MCF 10A (cell line): ENCODE results near the gene B4GALT6. TPM values are rescaled to one million over a fixed set of nuclear protein-coding genes. Genes with fewer than 3 reads are reported as not detected.

Source experiments
- BruUV-seq: library from RNA; stranded (reverse); fragments of 400-500 nt; replicated peaks from 2 replicates; lab custom pipeline; 2021; lab: Mats Ljungman, UMichigan
- CTCF ChIA-PET: fragments of 300-600 bp; sonication (Branson Sonifier 250); formaldehyde crosslinking; extraction: SDS; loops from one replicate; lab custom pipeline; 2021; ENCODE audit warnings: antibody characterized with exemption, inconsistent platforms; lab: Yijun Ruan, JAX
- POLR2A ChIA-PET: fragments of 300-600, 350-650 bp; sonication (Branson Sonifier 250); formaldehyde crosslinking; extraction: SDS; loops from one replicate; lab custom pipeline; 2020; ENCODE audit warnings: antibody characterized with exemption, inconsistent platforms; lab: Yijun Ruan, JAX
- DNase-seq: peaks from one replicate; pipeline ENCODE4 v3.0.0-alpha.2; 2018; ENCODE audit not compliant: unreplicated experiment
- H3K27ac Mint-ChIP-seq: one replicate; pipeline ENCODE4 v1.8.0; 2022; ENCODE audit warnings: mild to moderate bottlenecking, low read depth, mixed read lengths; ENCODE audit not compliant: unreplicated experiment
- H3K27me3 Mint-ChIP-seq: one replicate; pipeline ENCODE4 v1.8.0; 2022; ENCODE audit warnings: mixed read lengths; ENCODE audit not compliant: insufficient read depth, unreplicated experiment
- H3K36me3 Mint-ChIP-seq: one replicate; pipeline ENCODE4 v1.8.0; 2022; ENCODE audit warnings: mild to moderate bottlenecking, moderate library complexity, mixed read lengths; ENCODE audit not compliant: insufficient read depth, unreplicated experiment
- H3K4me1 Mint-ChIP-seq: one replicate; pipeline ENCODE4 v1.8.0; 2022; ENCODE audit warnings: mixed read lengths; ENCODE audit not compliant: insufficient read depth, unreplicated experiment
- H3K4me3 Mint-ChIP-seq: one replicate; pipeline ENCODE4 v1.8.0; 2022; ENCODE audit warnings: mild to moderate bottlenecking, moderate library complexity, mixed read lengths; ENCODE audit not compliant: unreplicated experiment
- H3K9me3 Mint-ChIP-seq: one replicate; pipeline ENCODE4 v1.8.0; 2022; ENCODE audit warnings: mixed read lengths; ENCODE audit not compliant: unreplicated experiment
- intact Hi-C: fragments of 100-400 bp; cut with micrococcal nuclease; formaldehyde crosslinking; loops from 2 replicates; pipeline ENCODE4 v1.14.1; 2022
- total RNA-seq: library from RNA; stranded (reverse); gene quantifications from 2 replicates; pipeline ENCODE4 v1.2.3, GENCODE V29; 2022
- TF ChIP-seq, protein P1 (sequence below): fragments of 200-600 bp; IDR thresholded peaks from one replicate; pipeline ENCODE4 v1.8.0; 2022; ENCODE audit warnings: antibody characterized with exemption, mild to moderate bottlenecking; ENCODE audit not compliant: unreplicated experiment

B4GALT6 gene
- total RNA-seq, 1 experiment from 2014 or later: 6.0 TPM

DNA sequence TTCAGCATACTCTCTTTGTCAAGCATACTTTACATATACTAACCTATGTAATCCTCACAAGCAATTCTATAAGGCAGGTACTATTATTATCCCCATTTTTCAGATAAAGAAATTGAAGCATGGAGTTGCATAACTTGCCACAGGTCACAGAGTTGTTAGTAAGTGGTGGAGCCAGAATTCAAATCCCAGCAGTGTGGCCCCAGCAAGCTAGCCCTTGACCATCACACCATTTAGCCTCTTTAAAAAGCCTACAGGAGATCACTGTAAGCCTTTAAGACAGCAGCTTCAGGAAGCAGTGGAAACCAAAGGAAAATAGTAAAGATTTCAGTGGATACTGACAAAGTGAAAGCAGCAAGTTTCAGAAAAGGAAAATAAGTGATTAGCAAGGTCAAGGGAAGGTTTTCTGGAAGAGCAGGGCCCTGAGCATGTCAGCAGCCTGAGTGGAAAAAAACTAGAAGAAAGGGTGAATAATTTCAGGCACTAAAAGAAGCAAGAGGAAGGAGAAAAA, 11.7 kb downstream of the B4GALT6 start:
- TF ChIP-seq, protein P1, sequence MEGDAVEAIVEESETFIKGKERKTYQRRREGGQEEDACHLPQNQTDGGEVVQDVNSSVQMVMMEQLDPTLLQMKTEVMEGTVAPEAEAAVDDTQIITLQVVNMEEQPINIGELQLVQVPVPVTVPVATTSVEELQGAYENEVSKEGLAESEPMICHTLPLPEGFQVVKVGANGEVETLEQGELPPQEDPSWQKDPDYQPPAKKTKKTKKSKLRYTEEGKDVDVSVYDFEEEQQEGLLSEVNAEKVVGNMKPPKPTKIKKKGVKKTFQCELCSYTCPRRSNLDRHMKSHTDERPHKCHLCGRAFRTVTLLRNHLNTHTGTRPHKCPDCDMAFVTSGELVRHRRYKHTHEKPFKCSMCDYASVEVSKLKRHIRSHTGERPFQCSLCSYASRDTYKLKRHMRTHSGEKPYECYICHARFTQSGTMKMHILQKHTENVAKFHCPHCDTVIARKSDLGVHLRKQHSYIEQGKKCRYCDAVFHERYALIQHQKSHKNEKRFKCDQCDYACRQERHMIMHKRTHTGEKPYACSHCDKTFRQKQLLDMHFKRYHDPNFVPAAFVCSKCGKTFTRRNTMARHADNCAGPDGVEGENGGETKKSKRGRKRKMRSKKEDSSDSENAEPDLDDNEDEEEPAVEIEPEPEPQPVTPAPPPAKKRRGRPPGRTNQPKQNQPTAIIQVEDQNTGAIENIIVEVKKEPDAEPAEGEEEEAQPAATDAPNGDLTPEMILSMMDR: no peak
- ChIA-PET POLR2A (interaction anchor here (0.8 to 1.5 kb wide), 2 partner anchors 10 to 26 kb away, joined by 3 to 7 read pairs; no protein-coding TSS in a partner anchor), CTCF (interaction anchor here (0.9 to 1.0 kb wide), 2 partner anchors 11 to 53 kb away, joined by 3 to 6 read pairs; no protein-coding TSS in a partner anchor)
- Mint-ChIP-seq H3K4me1 (no peaks in the 10 kb centered on the region), H3K9me3 (no peaks in the 10 kb centered on the region), H3K4me3 (no peak overlapping the region), H3K36me3 (no peaks in the 10 kb centered on the region), H3K27ac (no peak overlapping the region), H3K27me3 (no peaks in the 10 kb centered on the region)
- intact Hi-C loops: no loop called here
- DNase-seq: no peak
- no TSS peak for BruUV-seq

DNA sequence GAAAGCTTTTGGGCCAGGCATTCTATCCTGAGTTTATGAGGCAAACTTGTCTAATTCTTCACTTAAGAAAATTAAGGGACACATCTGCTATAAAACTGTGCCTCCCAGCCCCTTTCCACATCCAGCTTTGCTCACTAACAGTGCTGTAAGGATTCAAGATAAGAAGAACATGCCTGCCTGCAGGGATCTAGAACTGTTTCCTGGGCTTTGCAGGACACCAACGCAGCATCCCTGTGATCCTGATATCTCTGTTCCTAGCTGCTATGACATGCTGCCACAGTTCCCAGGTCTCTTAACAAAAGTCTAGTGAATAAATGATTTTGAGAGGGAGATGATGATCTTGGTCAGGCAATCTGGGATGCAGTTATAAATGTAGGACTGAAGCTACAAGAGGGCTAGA, 12.4 kb downstream of the B4GALT6 start:
- H3K27ac Mint-ChIP-seq: no peak overlapping the region
- ChIA-PET CTCF (interaction anchor here (0.9 to 1.0 kb wide), 2 partner anchors 12 to 54 kb away, joined by 3 to 6 read pairs; no protein-coding TSS in a partner anchor), POLR2A (interaction anchor here (0.8 kb wide), 1 partner anchor 26 kb away, joined by 3 read pairs; no protein-coding TSS in a partner anchor)
- no TSS peak for BruUV-seq
- H3K4me1 Mint-ChIP-seq: no peaks in the 10 kb centered on the region
- intact Hi-C loops: no loop called here
- H3K9me3 Mint-ChIP-seq: no peaks in the 10 kb centered on the region
- DNase-seq: no peak
- H3K36me3 Mint-ChIP-seq: no peaks in the 10 kb centered on the region
- no peak overlapping the region for H3K4me3 Mint-ChIP-seq
- no peaks in the 10 kb centered on the region for H3K27me3 Mint-ChIP-seq
- TF ChIP-seq, protein P1: no peak

DNA sequence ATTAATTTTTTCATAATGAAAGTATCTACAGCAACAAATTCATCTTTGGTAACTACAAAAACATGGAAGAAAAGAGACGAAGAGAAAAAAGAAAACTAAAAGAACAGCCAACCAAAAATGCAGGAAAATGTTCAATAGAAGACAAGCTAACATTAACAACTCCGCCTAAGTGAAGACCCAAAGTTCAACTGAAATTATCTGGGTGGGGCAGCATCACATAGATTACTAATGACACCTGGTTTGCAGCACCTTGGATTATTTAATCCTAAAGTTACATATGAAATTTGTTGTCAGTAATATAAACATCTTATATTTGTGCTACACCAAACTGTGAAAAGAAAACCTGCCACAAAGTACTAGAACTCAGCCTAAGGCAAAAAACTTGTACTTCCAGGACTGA, 14.8 kb downstream of the B4GALT6 start:
- Mint-ChIP-seq H3K9me3 (no peaks in the 10 kb centered on the region), H3K27me3 (no peaks in the 10 kb centered on the region), H3K36me3 (peaks cover 1% of the 10 kb centered on the region), H3K4me3 (no peak overlapping the region), H3K27ac (no peak overlapping the region), H3K4me1 (no peaks in the 10 kb centered on the region)
- ChIA-PET CTCF (interaction anchor here (0.6 kb wide), 1 partner anchor 59 kb away, joined by 3 read pairs; no protein-coding TSS in a partner anchor), POLR2A (interaction anchor here (0.7 to 1.3 kb wide), 2 partner anchors 8 to 25 kb away, joined by 3 read pairs; no protein-coding TSS in a partner anchor)
- TF ChIP-seq, protein P1: no peak
- BruUV-seq: no TSS peak
- DNase-seq: no peak
- intact Hi-C loops: no loop called here

DNA sequence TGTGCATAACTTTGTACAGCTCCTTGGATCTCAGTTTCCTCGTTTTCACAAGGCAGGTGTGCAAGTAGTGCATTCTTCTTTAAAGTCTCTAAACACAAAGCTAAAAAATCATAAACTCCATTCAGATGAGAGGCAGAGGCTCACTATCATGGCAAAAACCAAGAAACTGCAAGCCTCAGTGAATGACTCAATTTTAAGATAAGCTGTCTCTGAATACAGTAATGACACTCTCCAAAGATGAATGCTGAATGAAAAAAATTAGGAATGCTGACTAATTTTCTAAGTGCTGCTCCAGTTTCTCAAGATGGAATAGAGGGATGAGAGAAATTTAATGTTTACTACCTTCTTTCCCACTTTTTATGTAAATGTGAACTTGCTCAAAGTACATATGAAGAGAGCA, 17.2 kb downstream of the B4GALT6 start:
- ChIA-PET POLR2A (interaction anchor here (0.6 to 3.2 kb wide), 5 partner anchors 8 to 199 kb away, joined by 3 to 23 read pairs (median 3); no protein-coding TSS in a partner anchor), CTCF (interaction anchor here (0.8 to 2.9 kb wide), 3 partner anchors 13 to 55 kb away, joined by 3 to 8 read pairs (median 3); no protein-coding TSS in a partner anchor)
- no peak overlapping the region for H3K27ac Mint-ChIP-seq

More for the DNA sequence above, 17.2 kb downstream of the B4GALT6 start:
- Mint-ChIP-seq H3K4me3 (no peak overlapping the region), H3K27me3 (no peaks in the 10 kb centered on the region), H3K4me1 (peaks cover 1% of the 10 kb centered on the region), H3K36me3 (peaks cover 9% of the 10 kb centered on the region), H3K9me3 (no peaks in the 10 kb centered on the region)
- DNase-seq: no peak
- BruUV-seq: no TSS peak
- TF ChIP-seq, protein P1: no peak
- intact Hi-C loops: no loop called here
